Hepatocyte (in vitro differentiated cells): Measurements from ENCODE around the gene TCEA3. TPM values are rescaled to one million over a fixed set of nuclear protein-coding genes. Genes with fewer than 3 reads are reported as not detected.
A peak's percentile ranks its signal among the peaks of the same experiment; 100 is the strongest.

Experiments
- DNase-seq: peaks from one replicate; pipeline ENCODE4 v3.0.0-alpha.2; 2016; ENCODE audit warnings: low spot score
- H2AFZ ChIP-seq: fragments of 200-600 bp; sonication (generic); 2 replicates; pipeline ENCODE4 v1.6.0; 2016; ENCODE audit warnings: antibody characterized with exemption, mild to moderate bottlenecking
- H3K27ac ChIP-seq: fragments of 200-600 bp; sonication (generic); 2 replicates; pipeline ENCODE4 v1.5.1; 2016; ENCODE audit warnings: mild to moderate bottlenecking
- H3K27me3 ChIP-seq: fragments of 200-600 bp; sonication (generic); 2 replicates; pipeline ENCODE4 v1.6.1; 2016
- H3K36me3 ChIP-seq: fragments of 200-600 bp; sonication (generic); replicated peaks from 2 replicates; pipeline ENCODE4 v1.5.1; 2016; ENCODE audit warnings: low read depth; ENCODE audit not compliant: insufficient read depth
- H3K4me1 ChIP-seq: fragments of 200-600 bp; sonication (generic); 2 replicates; pipeline ENCODE4 v1.5.1; 2016; ENCODE audit warnings: mild to moderate bottlenecking, moderate library complexity; ENCODE audit not compliant: insufficient read depth
- H3K4me2 ChIP-seq: fragments of 200-600 bp; sonication (generic); 2 replicates; pipeline ENCODE4 v1.6.0; 2016
- H3K4me3 ChIP-seq: fragments of 200-600 bp; sonication (generic); 2 replicates; pipeline ENCODE4 v1.5.1; 2016; ENCODE audit warnings: mild to moderate bottlenecking
- H3K79me2 ChIP-seq: fragments of 200-600 bp; sonication (generic); 2 replicates; pipeline ENCODE4 v1.6.0; 2017; ENCODE audit warnings: mild to moderate bottlenecking
- H3K9me2 ChIP-seq: fragments of 200-600 bp; sonication (generic); replicated peaks from 2 replicates; pipeline ENCODE4 v1.6.0; 2017; ENCODE audit warnings: mild to moderate bottlenecking; ENCODE audit not compliant: insufficient read depth
- H3K9me3 ChIP-seq: fragments of 200-600 bp; sonication (generic); 2 replicates; pipeline ENCODE4 v1.5.1; 2016; ENCODE audit warnings: low read depth, mild to moderate bottlenecking
- H4K20me1 ChIP-seq: fragments of 200-600 bp; sonication (generic); 2 replicates; pipeline ENCODE4 v1.6.0; 2016; ENCODE audit warnings: mild to moderate bottlenecking; ENCODE audit not compliant: insufficient read depth, poor library complexity, severe bottlenecking
- CTCF ChIP-seq: fragments of 200-600 bp; sonication (generic); IDR thresholded peaks from 2 replicates; pipeline ENCODE4 v1.5.1; 2016; ENCODE audit warnings: antibody characterized with exemption, mild to moderate bottlenecking; ENCODE audit not compliant: poor library complexity
- EZH2 ChIP-seq: fragments of 200-600 bp; sonication (generic); IDR thresholded peaks from 2 replicates; pipeline ENCODE4 v1.6.1; 2016; ENCODE audit warnings: antibody characterized with exemption, mild to moderate bottlenecking, borderline replicate concordance
- EZH2phosphoT487 ChIP-seq: fragments of 200-600 bp; sonication (generic); IDR thresholded peaks from one replicate; pipeline ENCODE4 v1.6.1; 2018; ENCODE audit warnings: antibody characterized with exemption, mild to moderate bottlenecking, low read depth, moderate library complexity; ENCODE audit not compliant: unreplicated experiment, severe bottlenecking
- WGBS: methylation state at CpG from one replicate; pipeline ENCODE4 v1.1.6; 2016; ENCODE audit warnings: low lambda C conversion rate; ENCODE audit errors: missing lambda C conversion rate; 5-methylcytosine and 5-hydroxymethylcytosine counted together
- polyA plus RNA-seq: library from polyadenylated mRNA; unstranded; fragments of >200 nt; fragmentation: Nextera tagmentation; extraction: Ambion mirVana; gene quantifications from 2 replicates; pipeline ENCODE4 v1.2.1, GENCODE V29; 2016
- total RNA-seq: library from RNA; depleted of rRNA; stranded (reverse); fragments of >200 nt; gene quantifications from 2 replicates; pipeline ENCODE4 v1.2.3, GENCODE V29; 2014

The TCEA3 gene
- total and polyA plus RNA-seq, 2 experiments from 2014 or later = 30.2 to 31.2 TPM

- H3K36me3 ChIP-seq = no peaks in the 10 kb centered on the region
- H3K27ac ChIP-seq = peak overlapping the region; percentile 60
- no peak overlapping the region for H3K4me3 ChIP-seq
- no peaks in the 10 kb centered on the region for H3K27me3 ChIP-seq
- H2AFZ ChIP-seq = no peak overlapping the region
- no peaks in the 10 kb centered on the region for H3K9me3 ChIP-seq
- H3K4me1 ChIP-seq = peaks cover 18% of the 10 kb centered on the region
- TF ChIP-seq EZH2 = no peak
- no peak for TF ChIP-seq EZH2phosphoT487
- TF ChIP-seq CTCF = peak; percentile 93
- peak; percentile 93 for DNase-seq
- 16% methylated on average over 19 of the region's 19 CpGs for WGBS
- no peaks in the 10 kb centered on the region for H4K20me1 ChIP-seq
- H3K79me2 ChIP-seq = no peaks in the 10 kb centered on the region
- no peaks in the 10 kb centered on the region for H3K9me2 ChIP-seq
- peak overlapping the region; percentile 61 for H3K4me2 ChIP-seq
These were observed 20.6 kb downstream of the TCEA3 start for GRCh38 chr1:23403735-23404486.

- no peak for TF ChIP-seq EZH2phosphoT487
- TF ChIP-seq CTCF = no peak
- no peak for TF ChIP-seq EZH2
- Histone ChIP-seq H4K20me1 (no peaks in the 10 kb centered on the region), H3K27me3 (no peaks in the 10 kb centered on the region), H3K4me3 (no peak overlapping the region), H3K9me3 (no peaks in the 10 kb centered on the region), H3K4me1 (peaks cover 18% of the 10 kb centered on the region), H2AFZ (no peak overlapping the region), H3K4me2 (peak overlapping the region; percentile 61), H3K27ac (peak overlapping the region; percentile 60), H3K9me2 (no peaks in the 10 kb centered on the region), H3K36me3 (no peaks in the 10 kb centered on the region), H3K79me2 (no peaks in the 10 kb centered on the region)
- no peak for DNase-seq
- 74% methylated on average over 4 of the region's 4 CpGs for WGBS
These were observed 21.2 kb downstream of the TCEA3 start for GRCh38 chr1:23403355-23403734.

GRCh38 chr1:23403038-23403336, 21.6 kb downstream of the TCEA3 start:
- WGBS = 39% methylated on average over 6 of the region's 6 CpGs
- Histone ChIP-seq H3K36me3 (no peaks in the 10 kb centered on the region), H4K20me1 (no peaks in the 10 kb centered on the region), H2AFZ (no peak overlapping the region), H3K4me1 (peaks cover 18% of the 10 kb centered on the region), H3K27ac (peak overlapping the region; percentile 60), H3K4me2 (peak overlapping the region; percentile 61), H3K9me3 (no peaks in the 10 kb centered on the region), H3K27me3 (no peaks in the 10 kb centered on the region), H3K79me2 (no peaks in the 10 kb centered on the region), H3K4me3 (no peak overlapping the region), H3K9me2 (no peaks in the 10 kb centered on the region)
- DNase-seq = peak; percentile 70
- TF ChIP-seq EZH2 (no peak), EZH2phosphoT487 (no peak), CTCF (no peak)
